ENCODE results near the gene MRPS18B.

GRCh38 chr6:30641048-30641447 is 23.4 kb downstream of the MRPS18B start:
- TF ChIP-seq CTCF (conservative IDR thresholded peaks at IDR 0.05 in 1 of 2, IDR thresholded peaks at IDR 0.05 in 1 of 2; ENCODE audit: low read depth in 1 of 2, low read length in 2 of 2) (no peak), EZH2 (IDR thresholded peaks at IDR 0.05; ENCODE audit: low read length, missing control alignments) (no peak)
